Muscle layer of duodenum (tissue), 2 donors: ENCODE measurements around the gene IFT74.

ENCODE experiments used
- H3K27ac ChIP-seq: one replicate; pipeline ENCODE4 v1.7.0; 2013; ENCODE audit warnings: mild to moderate bottlenecking, low read length
- H3K27me3 ChIP-seq: one replicate; pipeline ENCODE4 v1.7.0; 2013; ENCODE audit warnings: low read depth, mild to moderate bottlenecking, control low read depth, low read length
- H3K36me3 ChIP-seq, 2 donors: one replicate each; pipeline ENCODE4 v1.7.0; 2013; ENCODE audit warnings: low read length in 2 of 2, control low read depth in 1 of 2, mild to moderate bottlenecking in 1 of 2; ENCODE audit not compliant: insufficient read depth in 2 of 2, control insufficient read depth in 1 of 2
- H3K4me1 ChIP-seq, 2 donors: one replicate each; pipeline ENCODE4 v1.7.0; 2013; ENCODE audit warnings: low read length in 2 of 2, mild to moderate bottlenecking in 2 of 2, control low read depth in 1 of 2, moderate library complexity in 1 of 2; ENCODE audit not compliant: insufficient read depth in 2 of 2, control insufficient read depth in 1 of 2
- H3K4me3 ChIP-seq, 2 donors: one replicate each; pipeline ENCODE4 v1.7.0; 2013; ENCODE audit warnings: low read length in 2 of 2, low read depth in 1 of 2, mild to moderate bottlenecking in 1 of 2
- H3K9me3 ChIP-seq, 2 donors: one replicate each; pipeline ENCODE4 v1.7.0; 2013; ENCODE audit warnings: low read length in 2 of 2, control low read depth in 1 of 2, mild to moderate bottlenecking in 1 of 2; ENCODE audit not compliant: control insufficient read depth in 1 of 2
- donor health status: healthy.

The IFT74 gene

GRCh38 chr9:27042476-27042875 is 86.3 kb downstream of the IFT74 start:
- Histone ChIP-seq H3K27me3 (no peaks in the 10 kb centered on the region), H3K4me3 (no peak overlapping the region), H3K9me3 (no peaks in the 10 kb centered on the region), H3K36me3 (peaks cover 0 to 9% of the 10 kb centered on the region in 2 donors), H3K4me1 (no peaks in the 10 kb centered on the region), H3K27ac (no peak overlapping the region)

GRCh38 chr9:27043176-27043575 is 87.0 kb downstream of the IFT74 start:
- H3K9me3 ChIP-seq: no peaks in the 10 kb centered on the region
- peaks cover 0 to 9% of the 10 kb centered on the region in 2 donors for H3K36me3 ChIP-seq
- H3K27me3 ChIP-seq: no peaks in the 10 kb centered on the region
- no peak overlapping the region for H3K4me3 ChIP-seq
- no peak overlapping the region for H3K27ac ChIP-seq
- H3K4me1 ChIP-seq: no peaks in the 10 kb centered on the region

GRCh38 chr9:27047136-27047535 is 90.9 kb downstream of the IFT74 start:
- Histone ChIP-seq H3K4me1 (no peaks in the 10 kb centered on the region), H3K4me3 (no peak overlapping the region), H3K27ac (no peak overlapping the region), H3K27me3 (no peaks in the 10 kb centered on the region), H3K9me3 (no peaks in the 10 kb centered on the region), H3K36me3 (peaks cover 6 to 9% of the 10 kb centered on the region in 2 donors)

GRCh38 chr9:27053369-27054022 is 97.3 kb downstream of the IFT74 start:
- peaks cover 6 to 10% of the 10 kb centered on the region in 2 donors for H3K36me3 ChIP-seq
- no peak overlapping the region for H3K27ac ChIP-seq
- no peaks in the 10 kb centered on the region for H3K9me3 ChIP-seq
- H3K27me3 ChIP-seq: no peaks in the 10 kb centered on the region
- no peak overlapping the region for H3K4me3 ChIP-seq
- H3K4me1 ChIP-seq: no peaks in the 10 kb centered on the region

- Histone ChIP-seq H3K4me1 (no peaks in the 10 kb centered on the region), H3K9me3 (no peaks in the 10 kb centered on the region), H3K27me3 (no peaks in the 10 kb centered on the region), H3K27ac (no peak overlapping the region), H3K4me3 (no peak overlapping the region), H3K36me3 (peaks cover 4 to 10% of the 10 kb centered on the region in 2 donors)
Measured at GRCh38 chr9:27054125-27054524, 97.9 kb downstream of the IFT74 start.

- Histone ChIP-seq H3K4me1 (no peaks in the 10 kb centered on the region), H3K4me3 (no peak overlapping the region), H3K27me3 (no peaks in the 10 kb centered on the region), H3K9me3 (no peaks in the 10 kb centered on the region), H3K36me3 (peaks cover 0 to 10% of the 10 kb centered on the region in 2 donors), H3K27ac (no peak overlapping the region)
Measured at GRCh38 chr9:27054841-27055240, 98.6 kb downstream of the IFT74 start.

GRCh38 chr9:27059412-27059811 is 103.2 kb downstream of the IFT74 start:
- Histone ChIP-seq H3K4me3 (no peak overlapping the region), H3K27ac (no peak overlapping the region), H3K4me1 (no peaks in the 10 kb centered on the region), H3K9me3 (no peaks in the 10 kb centered on the region), H3K27me3 (no peaks in the 10 kb centered on the region), H3K36me3 (peaks cover 3 to 19% of the 10 kb centered on the region in 2 donors)

GRCh38 chr9:27059907-27060306 is 103.7 kb downstream of the IFT74 start:
- Histone ChIP-seq H3K4me3 (no peak overlapping the region), H3K36me3 (peaks cover 3 to 16% of the 10 kb centered on the region in 2 donors), H3K9me3 (no peaks in the 10 kb centered on the region), H3K27me3 (no peaks in the 10 kb centered on the region), H3K4me1 (no peaks in the 10 kb centered on the region), H3K27ac (no peak overlapping the region)

- H3K9me3 ChIP-seq: no peaks in the 10 kb centered on the region
- H3K27ac ChIP-seq: no peak overlapping the region
- peaks cover 3 to 9% of the 10 kb centered on the region in 2 donors for H3K36me3 ChIP-seq
Measured at GRCh38 chr9:27065288-27065687, 109.1 kb downstream of the IFT74 start.

GRCh38 chr9:27073841-27074728 is 117.9 kb downstream of the IFT74 start:
- Histone ChIP-seq H3K27ac (no peak overlapping the region), H3K27me3 (no peaks in the 10 kb centered on the region), H3K4me3 (no peak overlapping the region), H3K36me3 (no peaks in the 10 kb centered on the region), H3K9me3 (no peaks in the 10 kb centered on the region), H3K4me1 (no peaks in the 10 kb centered on the region)

More at GRCh38 chr9:27065288-27065687, 109.1 kb downstream of the IFT74 start:
- Histone ChIP-seq H3K27me3 (no peaks in the 10 kb centered on the region), H3K4me1 (no peaks in the 10 kb centered on the region), H3K4me3 (no peak overlapping the region)

GRCh38 chr9:27078685-27079084 is 122.5 kb downstream of the IFT74 start:
- no peak overlapping the region for H3K4me3 ChIP-seq
- H3K36me3 ChIP-seq: no peaks in the 10 kb centered on the region
- no peak overlapping the region for H3K27ac ChIP-seq
- no peaks in the 10 kb centered on the region for H3K9me3 ChIP-seq
- H3K27me3 ChIP-seq: no peaks in the 10 kb centered on the region
- H3K4me1 ChIP-seq: no peaks in the 10 kb centered on the region
